HepG2 (cell line): ENCODE results near the gene GLI3.

Experiments used
- BRCA1 ChIP-seq: sonication (generic); formaldehyde crosslinking; IDR thresholded peaks from 2 replicates; pipeline ENCODE4 v1.4.0; 2020; ENCODE audit warnings: missing genetic modification reagents
- CREB1 ChIP-seq, 2 experiments: fragments of 450-650 bp in 1 of 2; IDR thresholded peaks; 2 replicates each; pipeline ENCODE4 v1.6.1; 2016 to 2017; ENCODE audit warnings: control low read depth in 1 of 2, mild to moderate bottlenecking in 1 of 2, missing compliant biosample characterization in 1 of 2, missing genetic modification characterization in 1 of 2
- MTA1 ChIP-seq: sonication (generic); formaldehyde crosslinking; IDR thresholded peaks from 2 replicates; pipeline ENCODE4 v1.4.0; 2020; ENCODE audit warnings: missing genetic modification reagents, mild to moderate bottlenecking, borderline replicate concordance
- RAD21 ChIP-seq: fragments of 450-650 bp; formaldehyde crosslinking; IDR thresholded peaks from 2 replicates; pipeline ENCODE4 v1.5.0; 2020; ENCODE audit warnings: mild to moderate bottlenecking
- RFX1 ChIP-seq: fragments of 450-650 bp; IDR thresholded peaks from 2 replicates; pipeline ENCODE4 v1.6.1; 2017
- ZNF839 ChIP-seq: sonication (generic); formaldehyde crosslinking; IDR thresholded peaks from 2 replicates; pipeline ENCODE4 v1.4.0; 2020; ENCODE audit warnings: missing genetic modification reagents, mild to moderate bottlenecking, borderline replicate concordance
- TF ChIP-seq, protein P1 (sequence below): sonication (generic); formaldehyde crosslinking; IDR thresholded peaks from 2 replicates; pipeline ENCODE4 v1.4.0; 2020; ENCODE audit warnings: mild to moderate bottlenecking, missing genetic modification reagents, borderline replicate concordance
- TF ChIP-seq, protein P2 (sequence below): sonication (generic); formaldehyde crosslinking; IDR thresholded peaks from 2 replicates; pipeline ENCODE4 v1.5.0; 2020; ENCODE audit warnings: missing genetic modification reagents, mild to moderate bottlenecking, borderline replicate concordance
- TF ChIP-seq, protein P3 (sequence below): sonication (generic); formaldehyde crosslinking; IDR thresholded peaks from 2 replicates; pipeline ENCODE4 v1.4.0; 2020; ENCODE audit warnings: mild to moderate bottlenecking, missing genetic modification reagents

- TF ChIP-seq RAD21 (CRISPR knock-in tag) (no peak), RFX1 (no peak), CREB1 (IDR thresholded peaks at IDR 0.05) (no peak), CREB1 (CRISPR knock-in tag; IDR thresholded peaks at IDR 0.05) (no peak), MTA1 (CRISPR knock-in tag) (no peak), ZNF839 (no peak), BRCA1 (no peak)
- TF ChIP-seq, protein P1, sequence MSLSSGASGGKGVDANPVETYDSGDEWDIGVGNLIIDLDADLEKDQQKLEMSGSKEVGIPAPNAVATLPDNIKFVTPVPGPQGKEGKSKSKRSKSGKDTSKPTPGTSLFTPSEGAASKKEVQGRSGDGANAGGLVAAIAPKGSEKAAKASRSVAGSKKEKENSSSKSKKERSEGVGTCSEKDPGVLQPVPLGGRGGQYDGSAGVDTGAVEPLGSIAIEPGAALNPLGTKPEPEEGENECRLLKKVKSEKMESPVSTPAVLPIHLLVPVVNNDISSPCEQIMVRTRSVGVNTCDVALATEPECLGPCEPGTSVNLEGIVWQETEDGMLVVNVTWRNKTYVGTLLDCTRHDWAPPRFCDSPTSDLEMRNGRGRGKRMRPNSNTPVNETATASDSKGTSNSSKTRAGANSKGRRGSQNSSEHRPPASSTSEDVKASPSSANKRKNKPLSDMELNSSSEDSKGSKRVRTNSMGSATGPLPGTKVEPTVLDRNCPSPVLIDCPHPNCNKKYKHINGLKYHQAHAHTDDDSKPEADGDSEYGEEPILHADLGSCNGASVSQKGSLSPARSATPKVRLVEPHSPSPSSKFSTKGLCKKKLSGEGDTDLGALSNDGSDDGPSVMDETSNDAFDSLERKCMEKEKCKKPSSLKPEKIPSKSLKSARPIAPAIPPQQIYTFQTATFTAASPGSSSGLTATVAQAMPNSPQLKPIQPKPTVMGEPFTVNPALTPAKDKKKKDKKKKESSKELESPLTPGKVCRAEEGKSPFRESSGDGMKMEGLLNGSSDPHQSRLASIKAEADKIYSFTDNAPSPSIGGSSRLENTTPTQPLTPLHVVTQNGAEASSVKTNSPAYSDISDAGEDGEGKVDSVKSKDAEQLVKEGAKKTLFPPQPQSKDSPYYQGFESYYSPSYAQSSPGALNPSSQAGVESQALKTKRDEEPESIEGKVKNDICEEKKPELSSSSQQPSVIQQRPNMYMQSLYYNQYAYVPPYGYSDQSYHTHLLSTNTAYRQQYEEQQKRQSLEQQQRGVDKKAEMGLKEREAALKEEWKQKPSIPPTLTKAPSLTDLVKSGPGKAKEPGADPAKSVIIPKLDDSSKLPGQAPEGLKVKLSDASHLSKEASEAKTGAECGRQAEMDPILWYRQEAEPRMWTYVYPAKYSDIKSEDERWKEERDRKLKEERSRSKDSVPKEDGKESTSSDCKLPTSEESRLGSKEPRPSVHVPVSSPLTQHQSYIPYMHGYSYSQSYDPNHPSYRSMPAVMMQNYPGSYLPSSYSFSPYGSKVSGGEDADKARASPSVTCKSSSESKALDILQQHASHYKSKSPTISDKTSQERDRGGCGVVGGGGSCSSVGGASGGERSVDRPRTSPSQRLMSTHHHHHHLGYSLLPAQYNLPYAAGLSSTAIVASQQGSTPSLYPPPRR (CRISPR knock-in tag) = no peak
- TF ChIP-seq, protein P2, sequence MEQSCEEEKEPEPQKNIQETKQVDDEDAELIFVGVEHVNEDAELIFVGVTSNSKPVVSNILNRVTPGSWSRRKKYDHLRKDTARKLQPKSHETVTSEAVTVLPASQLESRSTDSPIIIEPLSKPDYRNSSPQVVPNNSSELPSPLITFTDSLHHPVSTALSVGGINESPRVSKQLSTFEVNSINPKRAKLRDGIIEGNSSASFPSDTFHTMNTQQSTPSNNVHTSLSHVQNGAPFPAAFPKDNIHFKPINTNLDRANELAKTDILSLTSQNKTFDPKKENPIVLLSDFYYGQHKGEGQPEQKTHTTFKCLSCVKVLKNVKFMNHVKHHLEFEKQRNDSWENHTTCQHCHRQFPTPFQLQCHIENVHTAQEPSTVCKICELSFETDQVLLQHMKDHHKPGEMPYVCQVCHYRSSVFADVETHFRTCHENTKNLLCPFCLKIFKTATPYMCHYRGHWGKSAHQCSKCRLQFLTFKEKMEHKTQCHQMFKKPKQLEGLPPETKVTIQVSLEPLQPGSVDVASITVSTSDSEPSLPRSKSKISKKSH (CRISPR knock-in tag) = no peak
- TF ChIP-seq, protein P3, sequence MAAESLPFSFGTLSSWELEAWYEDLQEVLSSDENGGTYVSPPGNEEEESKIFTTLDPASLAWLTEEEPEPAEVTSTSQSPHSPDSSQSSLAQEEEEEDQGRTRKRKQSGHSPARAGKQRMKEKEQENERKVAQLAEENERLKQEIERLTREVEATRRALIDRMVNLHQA = no peak
These were observed 17.2 kb upstream of the GLI3 start for GRCh38 chr7:42254217-42254616.
